GM23248 (cell line): Measurements from ENCODE around the gene LRSAM1. TPM values are rescaled to one million over a fixed set of nuclear protein-coding genes. Genes with fewer than 3 reads are reported as not detected.

Source experiments
- DNase-seq: peaks from one replicate; pipeline ENCODE4 v3.0.0-alpha.2; 2015
- H2AFZ ChIP-seq: fragments of 200-600 bp; sonication (generic); 2 replicates; pipeline ENCODE4 v1.6.1; 2016; ENCODE audit warnings: antibody characterized with exemption
- H3F3A ChIP-seq: fragments of 200-600 bp; sonication (generic); 2 replicates; pipeline ENCODE4 v1.6.1; 2016; ENCODE audit warnings: mild to moderate bottlenecking, antibody characterized with exemption, mixed run types; ENCODE audit not compliant: insufficient read depth
- H3K27ac ChIP-seq: fragments of 200-600 bp; sonication (generic); 2 replicates; pipeline ENCODE4 v1.5.1; 2016; ENCODE audit warnings: mild to moderate bottlenecking
- H3K27me3 ChIP-seq: fragments of 200-600 bp; sonication (generic); replicated peaks from 2 replicates; pipeline ENCODE4 v1.6.1; 2016; ENCODE audit warnings: mild to moderate bottlenecking; ENCODE audit not compliant: insufficient read depth
- H3K36me3 ChIP-seq: fragments of 200-600 bp; sonication (generic); 2 replicates; pipeline ENCODE4 v1.6.1; 2016; ENCODE audit warnings: low read depth, mild to moderate bottlenecking
- H3K4me1 ChIP-seq: fragments of 200-600 bp; sonication (generic); 2 replicates; pipeline ENCODE4 v1.6.1; 2016; ENCODE audit warnings: mild to moderate bottlenecking; ENCODE audit not compliant: insufficient read depth
- H3K4me2 ChIP-seq: fragments of 200-600 bp; sonication (generic); one replicate; pipeline ENCODE4 v1.6.1; 2016; ENCODE audit warnings: mild to moderate bottlenecking; ENCODE audit not compliant: unreplicated experiment
- H3K4me3 ChIP-seq: fragments of 200-600 bp; sonication (generic); 2 replicates; pipeline ENCODE4 v1.5.1; 2016; ENCODE audit warnings: mild to moderate bottlenecking
- H3K79me2 ChIP-seq: fragments of 200-600 bp; sonication (generic); 2 replicates; pipeline ENCODE4 v1.6.1; 2016; ENCODE audit warnings: mild to moderate bottlenecking; ENCODE audit not compliant: insufficient read depth
- H3K9ac ChIP-seq: fragments of 200-600 bp; sonication (generic); 2 replicates; pipeline ENCODE4 v1.6.1; 2016; ENCODE audit warnings: mild to moderate bottlenecking
- H3K9me2 ChIP-seq: fragments of 200-600 bp; sonication (generic); 2 replicates; pipeline ENCODE4 v1.6.1; 2016; ENCODE audit warnings: mixed run types, mild to moderate bottlenecking, moderate library complexity; ENCODE audit not compliant: insufficient read depth
- H3K9me3 ChIP-seq: fragments of 200-600 bp; sonication (generic); one replicate; pipeline ENCODE4 v1.6.1; 2017; ENCODE audit warnings: low read depth
- H4K20me1 ChIP-seq: fragments of 200-600 bp; sonication (generic); 2 replicates; pipeline ENCODE4 v1.6.0; 2016; ENCODE audit not compliant: insufficient read depth
- EZH2 ChIP-seq: fragments of 200-600 bp; sonication (generic); IDR thresholded peaks from 2 replicates; pipeline ENCODE4 v1.6.1; 2018; ENCODE audit warnings: antibody characterized with exemption, mild to moderate bottlenecking; ENCODE audit not compliant: insufficient read depth, poor library complexity, severe bottlenecking
- EZH2phosphoT487 ChIP-seq: fragments of 200-600 bp; sonication (generic); IDR thresholded peaks from 2 replicates; pipeline ENCODE4 v1.6.1; 2018; ENCODE audit warnings: antibody characterized with exemption, moderate library complexity, mild to moderate bottlenecking, low read depth; ENCODE audit not compliant: insufficient read depth
- WGBS, 2 experiments: methylation state at CpG; one replicate each; pipeline ENCODE4 v1.1.6; 2015 to 2017; ENCODE audit warnings: low lambda C conversion rate in 2 of 2, low coverage in 1 of 2; ENCODE audit errors: missing lambda C conversion rate in 2 of 2; 5-methylcytosine and 5-hydroxymethylcytosine counted together
- in situ Hi-C: fragments of 300-500 bp; cut with MboI; formaldehyde crosslinking; loops from 2 replicates; pipeline ENCODE4 v1.15.0; 2020
- polyA plus RNA-seq: library from polyadenylated mRNA; unstranded; fragments of >200 nt; fragmentation: Nextera tagmentation; extraction: Ambion mirVana; gene quantifications from 2 replicates; pipeline ENCODE4 v1.2.1, GENCODE V29; 2016
- small RNA-seq: library from RNA; depleted of rRNA; stranded (forward); fragments of <200 nt; gene quantifications from one replicate; pipeline ENCODE3, GENCODE V24; 2014; ENCODE audit warnings: low read depth, low replicate concordance
- total RNA-seq: library from RNA; depleted of rRNA; stranded (reverse); fragments of >200 nt; shearing (Covaris generic); gene quantifications from 2 replicates; pipeline ENCODE4 v1.2.3, GENCODE V29; 2014; rRNA removed

LRSAM1 gene
- total and polyA plus RNA-seq, 2 experiments from 2014 or later: 14.9 to 15.5 TPM

DNA sequence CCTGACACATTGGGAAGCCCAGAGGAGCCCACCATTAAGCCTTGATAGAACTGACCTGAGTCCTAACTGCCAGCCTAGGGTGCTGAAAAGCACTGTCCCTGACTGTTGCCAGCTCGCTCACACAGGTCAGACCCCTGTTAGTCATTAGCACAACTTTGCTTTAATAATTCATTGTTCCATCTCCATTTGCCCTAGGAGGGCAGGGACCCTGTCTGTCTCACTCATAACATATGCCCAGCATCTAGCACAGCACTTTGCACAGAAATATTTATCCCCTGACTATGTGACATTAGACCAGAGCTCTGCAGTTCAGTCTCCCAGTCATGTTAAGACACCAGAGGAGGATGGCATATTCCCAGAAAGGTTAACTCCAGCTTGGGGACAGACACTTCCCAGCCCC lies 99.0 kb downstream of the LRSAM1 start:
- no peak for DNase-seq
- H3F3A ChIP-seq: peaks cover 14% of the 10 kb centered on the region
- TF ChIP-seq EZH2phosphoT487: no peak
- TF ChIP-seq EZH2: no peak
- no peak overlapping the region for H3K27ac ChIP-seq
- H3K4me2 ChIP-seq: no peak overlapping the region
- H3K9me2 ChIP-seq: no peaks in the 10 kb centered on the region
- H3K9ac ChIP-seq: no peak overlapping the region
- no peak overlapping the region for H3K4me3 ChIP-seq
- H3K9me3 ChIP-seq: no peaks in the 10 kb centered on the region
- peaks cover 28% of the 10 kb centered on the region; the same call in 1 of the 2 replicates for H4K20me1 ChIP-seq
- in situ Hi-C loops: no loop called here
- no peaks in the 10 kb centered on the region for H3K27me3 ChIP-seq
- peaks cover 11% of the 10 kb centered on the region; the same call in 1 of the 2 replicates for H3K36me3 ChIP-seq
- no peak overlapping the region for H2AFZ ChIP-seq
- 60 to 100% methylated on average over 1 of the region's 1 CpG for WGBS, 2 experiments
- peaks cover 43% of the 10 kb centered on the region for H3K4me1 ChIP-seq
- peaks cover 100% of the 10 kb centered on the region for H3K79me2 ChIP-seq

DNA sequence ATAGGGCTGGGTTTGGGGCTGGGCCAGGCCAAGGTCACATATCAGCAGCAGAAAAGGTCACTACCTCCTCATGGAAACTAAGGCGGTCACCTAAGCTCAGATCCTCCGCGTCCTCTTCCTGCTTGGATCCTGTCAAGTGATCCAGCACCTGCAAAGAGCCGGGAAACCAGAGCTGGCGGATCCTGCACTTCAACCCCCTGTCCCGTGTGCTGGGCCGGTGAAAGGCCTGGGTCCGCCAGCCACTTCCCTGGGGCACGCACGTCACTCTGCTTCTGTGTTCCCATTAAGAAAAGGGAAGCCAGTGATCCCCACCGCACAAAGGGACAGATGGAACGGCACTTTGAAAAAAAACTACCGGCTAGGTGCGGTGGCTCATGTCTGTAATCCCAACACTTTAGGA lies 99.4 kb downstream of the LRSAM1 start:
- peaks cover 18% of the 10 kb centered on the region for H3F3A ChIP-seq
- H3K9me3 ChIP-seq: no peaks in the 10 kb centered on the region
- 97 to 98% methylated on average over 14 of the region's 14 CpGs for WGBS, 2 experiments
- no peaks in the 10 kb centered on the region for H3K9me2 ChIP-seq
- no peak overlapping the region for H2AFZ ChIP-seq
- H3K4me3 ChIP-seq: no peak overlapping the region
- peaks cover 28% of the 10 kb centered on the region; the same call in 1 of the 2 replicates for H4K20me1 ChIP-seq
- no peak overlapping the region for H3K9ac ChIP-seq
- H3K4me1 ChIP-seq: peaks cover 43% of the 10 kb centered on the region
- H3K79me2 ChIP-seq: peaks cover 100% of the 10 kb centered on the region
- H3K27me3 ChIP-seq: no peaks in the 10 kb centered on the region
- in situ Hi-C loops: no loop called here
- no peak for DNase-seq
- no peak overlapping the region for H3K4me2 ChIP-seq
- TF ChIP-seq EZH2phosphoT487 (no peak), EZH2 (no peak)
- H3K36me3 ChIP-seq: peaks cover 11% of the 10 kb centered on the region; the same call in 1 of the 2 replicates
- H3K27ac ChIP-seq: no peak overlapping the region

Small RNA genes within 50 kb of the gene (small RNA-seq; reads per million reads assigned to genes)
- gene RF00019 (not detected), gene SNORA65 (25.4 reads per million, percentile 90 among the genes with 10 or more reads in this experiment)

Other genes starting within 250 kb of the LRSAM1 start
- gene GARNL3, start 186.7 kb upstream of the LRSAM1 start, total RNA-seq: 0.13 and 0.43 TPM in 2 replicates
- gene GARNL3, start 186.7 kb upstream of the LRSAM1 start, polyA plus RNA-seq: 0.22 and 1.3 TPM in 2 replicates
- gene SLC2A8, start 54.3 kb upstream of the LRSAM1 start, total RNA-seq: 9.9 and 11.9 TPM in 2 replicates
- 8.7 and 9.6 TPM in 2 replicates for gene SLC2A8, start 54.3 kb upstream of the LRSAM1 start, polyA plus RNA-seq
- gene ZNF79, start 27.1 kb upstream of the LRSAM1 start, total RNA-seq: 3.4 and 6.9 TPM in 2 replicates
- 4.2 and 4.4 TPM in 2 replicates for gene ZNF79, start 27.1 kb upstream of the LRSAM1 start, polyA plus RNA-seq
- gene RPL12, start 104 bp upstream of the LRSAM1 start, total RNA-seq: 1,255 and 1,676 TPM in 2 replicates
- 576 and 594 TPM in 2 replicates for gene RPL12, start 104 bp upstream of the LRSAM1 start, polyA plus RNA-seq
- 28.5 and 61.8 TPM in 2 replicates for gene STXBP1, start 160.8 kb downstream of the LRSAM1 start, total RNA-seq
- gene STXBP1, start 160.8 kb downstream of the LRSAM1 start, polyA plus RNA-seq: 42.3 and 43.7 TPM in 2 replicates